Left renal cortex interstitium (tissue), 4 donors: Measurements from ENCODE around the gene LCE1D. TPM values are rescaled to one million over a fixed set of nuclear protein-coding genes. Genes with fewer than 3 reads are reported as not detected.

ENCODE experiments used
- DNase-seq, 4 donors: peaks; one replicate each; pipeline ENCODE4 v3.0.0-alpha.2; 2013; ENCODE audit warnings: low read depth in 4 of 4, low spot score in 2 of 4, missing footprints in 1 of 4
- polyA plus RNA-seq, 4 donors: library from polyadenylated mRNA; unstranded; fragments of 120-200 nt; gene quantifications; one replicate each; pipeline ENCODE4 v1.2.1, GENCODE V29; 2013; ENCODE audit not compliant: insufficient read length in 4 of 4

The LCE1D gene
- polyA plus RNA-seq, 4 donors: not detected

- no peak for DNase-seq
Measured at GRCh38 chr1:152811050-152811449, 14.5 kb downstream of the LCE1D start.

- DNase-seq: no peak
Measured at GRCh38 chr1:152811671-152812070, 15.2 kb downstream of the LCE1D start, which contains the start of gene LCE1B. Gene LCE1B (plus strand): TSS chr1:152811971. CDS start chr1:152812447, 476 bp downstream.

GRCh38 chr1:152817309-152817708 lies 20.8 kb downstream of the LCE1D start:
- no peak for DNase-seq

GRCh38 chr1:152823294-152823693 lies 26.8 kb downstream of the LCE1D start:
- DNase-seq: no peak

GRCh38 chr1:152824964-152825363 lies 28.4 kb downstream of the LCE1D start:
- DNase-seq: no peak

- no peak for DNase-seq
Measured at GRCh38 chr1:152827173-152827572, 30.7 kb downstream of the LCE1D start, which contains the start of gene LCE1A. Gene LCE1A (plus strand): TSS chr1:152827473. CDS start chr1:152827473, 0 bp downstream.

GRCh38 chr1:152836870-152837269 lies 40.3 kb downstream of the LCE1D start:
- no peak for DNase-seq

GRCh38 chr1:152842556-152842955 lies 46.0 kb downstream of the LCE1D start, which contains the start of gene LCE6A:
Gene LCE6A (plus strand): TSS chr1:152842856. CDS start chr1:152843521, 665 bp downstream.
- DNase-seq: no peak

Other genes starting within 250 kb of the LCE1D start
- gene LCE3E, start 229.9 kb upstream of the LCE1D start, polyA plus RNA-seq: not detected
- not detected for gene LCE3D, start 216.2 kb upstream of the LCE1D start, polyA plus RNA-seq
- not detected for gene LCE3C, start 196.5 kb upstream of the LCE1D start, polyA plus RNA-seq
- not detected for gene LCE3B, start 182.9 kb upstream of the LCE1D start, polyA plus RNA-seq
- not detected for gene LCE3A, start 173.6 kb upstream of the LCE1D start, polyA plus RNA-seq
- not detected for gene LCE2D, start 133.3 kb upstream of the LCE1D start, polyA plus RNA-seq
- gene LCE2C, start 121.4 kb upstream of the LCE1D start, polyA plus RNA-seq: not detected
- gene LCE2B, start 110.6 kb upstream of the LCE1D start, polyA plus RNA-seq: not detected
- not detected for gene LCE2A, start 98.4 kb upstream of the LCE1D start, polyA plus RNA-seq
- gene LCE4A, start 88.6 kb upstream of the LCE1D start, polyA plus RNA-seq: not detected
- gene KPRP, start 38.7 kb upstream of the LCE1D start, polyA plus RNA-seq: not detected
- gene LCE1F, start 21.6 kb upstream of the LCE1D start, polyA plus RNA-seq: not detected
- gene LCE1E, start 10.5 kb upstream of the LCE1D start, polyA plus RNA-seq: not detected
- gene LCE1C, start 9.9 kb downstream of the LCE1D start, polyA plus RNA-seq: not detected
- not detected for gene LCE1B, start 15.2 kb downstream of the LCE1D start, polyA plus RNA-seq
- not detected for gene LCE1A, start 30.8 kb downstream of the LCE1D start, polyA plus RNA-seq
- not detected for gene LCE6A, start 46.1 kb downstream of the LCE1D start, polyA plus RNA-seq
- gene LCE7A, start 63.3 kb downstream of the LCE1D start, polyA plus RNA-seq: not detected
- gene SMCP, start 81.6 kb downstream of the LCE1D start, polyA plus RNA-seq: not detected
- gene IVL, start 111.8 kb downstream of the LCE1D start, polyA plus RNA-seq: under 1 TPM; 0.08 to 0.42 (median 0.30) TPM
- gene SPRR5, start 150.5 kb downstream of the LCE1D start, polyA plus RNA-seq: not detected
- not detected for gene SPRR4, start 173.9 kb downstream of the LCE1D start, polyA plus RNA-seq
- not detected for gene SPRR1A, start 187.4 kb downstream of the LCE1D start, polyA plus RNA-seq
- gene SPRR3, start 205.0 kb downstream of the LCE1D start, polyA plus RNA-seq: under 1 TPM in 3 of 4 donors, not detected in 1; 0.17 to 0.51 (median 0.18) TPM
- gene SPRR1B, start 234.5 kb downstream of the LCE1D start, polyA plus RNA-seq: not detected
- gene SPRR2D, start 244.4 kb downstream of the LCE1D start, polyA plus RNA-seq: not detected